AG09309 (cell line): ENCODE data around the gene PYHIN1.
"Not testable (repeated sequence)": the region's sequence is repeated elsewhere in the genome, so short reads cannot be mapped to it uniquely, and the experiment has no call there.

Source experiments
- DNase-seq: peaks from one replicate; pipeline ENCODE4 v3.0.0-alpha.2; 2010; ENCODE audit warnings: low read depth
- H3K4me3 ChIP-seq: 2 replicates; pipeline ENCODE4 v1.5.1; 2011; ENCODE audit warnings: mild to moderate bottlenecking, low read depth, low read length, moderate library complexity; ENCODE audit not compliant: control insufficient read depth
- TF ChIP-seq, protein P1 (sequence below): IDR thresholded peaks from 2 replicates; pipeline ENCODE4 v1.5.1; 2011; ENCODE audit warnings: mild to moderate bottlenecking, low read depth, low read length, inconsistent platforms; ENCODE audit not compliant: insufficient read depth, control insufficient read depth; ENCODE audit errors: missing control alignments

The PYHIN1 gene

GRCh38 chr1:159008744-159009188 lies 77.4 kb downstream of the PYHIN1 start:
- no peak for DNase-seq
- TF ChIP-seq, protein P1, sequence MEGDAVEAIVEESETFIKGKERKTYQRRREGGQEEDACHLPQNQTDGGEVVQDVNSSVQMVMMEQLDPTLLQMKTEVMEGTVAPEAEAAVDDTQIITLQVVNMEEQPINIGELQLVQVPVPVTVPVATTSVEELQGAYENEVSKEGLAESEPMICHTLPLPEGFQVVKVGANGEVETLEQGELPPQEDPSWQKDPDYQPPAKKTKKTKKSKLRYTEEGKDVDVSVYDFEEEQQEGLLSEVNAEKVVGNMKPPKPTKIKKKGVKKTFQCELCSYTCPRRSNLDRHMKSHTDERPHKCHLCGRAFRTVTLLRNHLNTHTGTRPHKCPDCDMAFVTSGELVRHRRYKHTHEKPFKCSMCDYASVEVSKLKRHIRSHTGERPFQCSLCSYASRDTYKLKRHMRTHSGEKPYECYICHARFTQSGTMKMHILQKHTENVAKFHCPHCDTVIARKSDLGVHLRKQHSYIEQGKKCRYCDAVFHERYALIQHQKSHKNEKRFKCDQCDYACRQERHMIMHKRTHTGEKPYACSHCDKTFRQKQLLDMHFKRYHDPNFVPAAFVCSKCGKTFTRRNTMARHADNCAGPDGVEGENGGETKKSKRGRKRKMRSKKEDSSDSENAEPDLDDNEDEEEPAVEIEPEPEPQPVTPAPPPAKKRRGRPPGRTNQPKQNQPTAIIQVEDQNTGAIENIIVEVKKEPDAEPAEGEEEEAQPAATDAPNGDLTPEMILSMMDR, result no peak
- H3K4me3 ChIP-seq, result no peak overlapping the region

DNA sequence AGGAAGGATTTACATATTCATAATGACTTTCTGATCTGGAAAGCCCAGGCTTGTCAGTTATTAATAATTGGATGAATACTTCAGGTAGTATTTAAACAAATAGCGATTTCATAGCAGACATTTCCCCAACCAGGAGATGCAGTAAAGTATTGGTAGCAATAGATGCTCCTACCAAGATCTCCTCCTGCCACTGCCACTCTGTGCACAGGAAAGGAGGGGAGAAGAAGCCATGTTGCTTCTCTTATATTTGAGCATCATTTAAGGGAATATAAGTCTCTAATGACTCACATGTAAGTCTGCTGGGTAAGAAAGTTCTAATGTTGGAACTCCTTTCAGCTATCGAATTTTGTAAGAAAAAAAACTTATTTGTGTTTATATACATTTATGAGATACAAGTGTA lies 77.9 kb downstream of the PYHIN1 start:
- TF ChIP-seq, protein P1, result no peak
- peak overlapping the region; percentile 22; the same call in 1 of the 2 replicates for H3K4me3 ChIP-seq
- no peak for DNase-seq

DNA sequence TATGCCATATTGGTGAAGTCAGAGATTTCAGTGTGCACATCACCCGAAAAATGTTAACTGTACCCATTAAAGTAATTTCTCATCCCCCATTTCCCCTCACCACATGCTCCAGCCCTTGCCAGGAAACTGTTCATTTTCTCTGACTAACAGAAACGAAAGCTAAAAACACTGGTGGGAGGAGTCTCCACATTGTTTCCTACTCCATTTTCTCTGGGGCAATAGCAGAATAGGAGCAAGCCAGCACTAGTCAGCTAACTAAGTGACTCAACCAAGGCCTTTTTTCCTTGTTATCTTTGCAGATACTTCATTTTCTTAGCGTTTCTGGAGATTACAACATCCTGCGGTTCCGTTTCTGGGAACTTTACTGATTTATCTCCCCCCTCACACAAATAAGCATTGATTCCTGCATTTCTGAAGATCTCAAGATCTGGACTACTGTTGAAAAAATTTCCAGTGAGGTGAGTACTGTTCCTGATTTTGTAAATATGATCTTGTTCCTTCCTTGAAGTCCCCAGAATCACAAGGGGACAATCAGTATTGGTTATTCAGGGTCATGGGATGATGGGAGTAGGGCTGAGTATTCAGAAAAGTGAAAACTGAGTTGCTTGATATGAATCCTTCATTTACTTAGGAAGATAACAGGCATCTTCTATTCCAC lies 78.5 kb downstream of the PYHIN1 start, which contains the start of gene IFI16:
IFI16 (plus strand) TSS at position 204 of the 658 bp plus-strand sequence. CDS start 4,774 bp downstream, outside the sequence.
- peak within 1 kb of the TSS; percentile 68 for H3K4me3 ChIP-seq

DNA sequence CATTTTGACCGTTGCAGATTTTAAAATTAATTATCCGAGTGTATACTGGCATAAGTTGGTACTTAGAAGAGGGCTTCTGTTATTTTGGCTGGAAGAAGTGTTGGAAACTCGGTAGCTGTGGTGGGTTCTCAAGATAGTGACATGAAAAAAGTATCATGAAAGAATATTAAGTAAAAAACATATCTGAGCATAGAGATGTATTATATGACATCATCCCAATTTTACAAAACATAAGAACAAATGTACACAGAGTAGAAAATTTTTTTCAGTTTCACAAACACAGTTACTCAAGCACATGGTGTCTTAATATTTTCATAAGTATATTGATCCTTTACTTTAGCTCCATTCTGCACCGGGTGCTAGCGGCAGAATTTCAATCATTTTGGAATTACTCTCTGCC lies 79.0 kb downstream of the PYHIN1 start:
- peak overlapping the region; percentile 68 for H3K4me3 ChIP-seq

More for the DNA sequence above, 78.5 kb downstream of the PYHIN1 start, which contains the start of gene IFI16:
- DNase-seq, result peak; percentile 91
- TF ChIP-seq, protein P1, result no peak

GRCh38 chr1:159011001-159011400 lies 79.6 kb downstream of the PYHIN1 start:
- H3K4me3 ChIP-seq, result peak overlapping the region; percentile 68
- not testable (repeated sequence) for DNase-seq

More for the DNA sequence above, 79.0 kb downstream of the PYHIN1 start:
- TF ChIP-seq, protein P1, result no peak
- no peak for DNase-seq

DNA sequence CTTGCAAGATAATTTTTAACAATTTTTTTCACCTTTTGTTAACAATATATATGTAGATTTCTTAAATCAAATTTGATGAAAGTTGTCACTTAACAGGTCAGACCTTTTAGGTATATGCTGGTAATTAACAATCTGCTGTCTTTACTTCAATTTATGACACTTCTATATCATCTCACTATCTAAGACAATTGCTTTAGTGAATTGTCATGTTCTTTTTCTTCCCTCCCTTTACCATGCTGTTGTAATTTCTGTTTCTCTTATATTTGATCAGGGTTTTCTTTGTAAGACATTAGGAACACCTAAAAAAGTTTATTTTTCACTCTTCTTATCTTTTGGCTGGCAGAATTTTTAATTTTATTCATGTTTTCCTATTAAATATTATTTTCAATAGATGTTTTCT lies 80.4 kb downstream of the PYHIN1 start:
- no peak for DNase-seq
- peak overlapping the region; percentile 68 for H3K4me3 ChIP-seq
- TF ChIP-seq, protein P1, result no peak

- TF ChIP-seq, protein P1, result no peak
- H3K4me3 ChIP-seq, result peak overlapping the region; percentile 19
- DNase-seq, result no peak
These were observed 81.1 kb downstream of the PYHIN1 start for GRCh38 chr1:159012495-159012894.
